Fibroblast of the aortic adventitia (primary cell): Measurements from ENCODE around the gene SLC30A2. TPM values are rescaled to one million over a fixed set of nuclear protein-coding genes. Genes with fewer than 3 reads are reported as not detected.

Source experiments
- DNase-seq: peaks from one replicate; pipeline ENCODE4 v3.0.0-alpha.2; 2010; ENCODE audit warnings: low read depth
- H3K4me3 ChIP-seq: 2 replicates; pipeline ENCODE4 v1.5.1; 2011; ENCODE audit warnings: low read depth, mild to moderate bottlenecking, control low read depth, low read length, moderate library complexity
- CTCF ChIP-seq: IDR thresholded peaks from 2 replicates; pipeline ENCODE4 v1.5.1; 2011; ENCODE audit warnings: mild to moderate bottlenecking, low read length, control low read depth, inconsistent platforms; ENCODE audit not compliant: insufficient read depth
- total RNA-seq: library from RNA; depleted of rRNA; stranded (reverse); fragments of >200 nt; gene quantifications from 2 replicates; pipeline ENCODE4 v1.2.3, GENCODE V29; 2012; ENCODE audit warnings: low replicate concordance

SLC30A2 gene
- total RNA-seq, 1 donor = not detected

GRCh38 chr1:26023826-26024225 lies 22.1 kb downstream of the SLC30A2 start:
- no peak for TF ChIP-seq CTCF
- DNase-seq = no peak
- no peak overlapping the region for H3K4me3 ChIP-seq

- DNase-seq = no peak
- no peak for TF ChIP-seq CTCF
- H3K4me3 ChIP-seq = no peak overlapping the region
Measured at GRCh38 chr1:26023009-26023408, 22.9 kb downstream of the SLC30A2 start.

GRCh38 chr1:26022404-26022779 lies 23.5 kb downstream of the SLC30A2 start:
- no peak for TF ChIP-seq CTCF
- no peak for DNase-seq

GRCh38 chr1:26021647-26022403 lies 24.1 kb downstream of the SLC30A2 start, which contains the start of gene EXTL1:
EXTL1 (plus strand) TSS chr1:26021775; CDS start chr1:26022647, 872 bp downstream.
- no peak for TF ChIP-seq CTCF
- peak within 1 kb of the TSS; percentile 46 for H3K4me3 ChIP-seq
- DNase-seq = peak; percentile 19

More at GRCh38 chr1:26022404-26022779, 23.5 kb downstream of the SLC30A2 start:
- no peak overlapping the region for H3K4me3 ChIP-seq

GRCh38 chr1:26020941-26021646 lies 24.8 kb downstream of the SLC30A2 start:
- TF ChIP-seq CTCF = no peak
- no peak for DNase-seq
- H3K4me3 ChIP-seq = no peak overlapping the region

GRCh38 chr1:26020330-26020768 lies 25.6 kb downstream of the SLC30A2 start:
- no peak for TF ChIP-seq CTCF

More at GRCh38 chr1:26020330-26020768, 25.6 kb downstream of the SLC30A2 start:
- H3K4me3 ChIP-seq = no peak overlapping the region
- DNase-seq = peak; percentile 31
